GM21825 (cell line): ENCODE data around the gene LRRC45.

ENCODE experiments used
- ATAC-seq: cut with Tn5 transposase; IDR thresholded peaks from one replicate; pipeline ENCODE4 v1.9.1; 2021; ENCODE audit warnings: mild to moderate bottlenecking, moderate library complexity; ENCODE audit not compliant: unreplicated experiment

Gene LRRC45

GRCh38 chr17:82080048-82080788 lies 57.1 kb downstream of the LRRC45 start:
- ATAC-seq = no peak
